Fibroblast of mammary gland (primary cell): ENCODE measurements around the gene NDUFS6.

Source experiments
- DNase-seq: peaks from one replicate; pipeline ENCODE4 v3.0.0-alpha.2; 2010; ENCODE audit warnings: low read depth
- H3K4me3 ChIP-seq: 2 replicates; pipeline ENCODE4 v1.5.1; 2011; ENCODE audit warnings: low read depth, mild to moderate bottlenecking, low read length, moderate library complexity; ENCODE audit not compliant: control insufficient read depth
- CTCF ChIP-seq: conservative IDR thresholded peaks from 2 replicates; pipeline ENCODE4 v1.5.1; 2011; ENCODE audit warnings: low read depth, low read length, inconsistent platforms; ENCODE audit not compliant: control insufficient read depth, insufficient read depth

NDUFS6 gene

GRCh38 chr5:1823381-1824034 lies 22.3 kb downstream of the NDUFS6 start:
- H3K4me3 ChIP-seq, result no peak overlapping the region
- no peak for TF ChIP-seq CTCF
- DNase-seq, result no peak

DNA sequence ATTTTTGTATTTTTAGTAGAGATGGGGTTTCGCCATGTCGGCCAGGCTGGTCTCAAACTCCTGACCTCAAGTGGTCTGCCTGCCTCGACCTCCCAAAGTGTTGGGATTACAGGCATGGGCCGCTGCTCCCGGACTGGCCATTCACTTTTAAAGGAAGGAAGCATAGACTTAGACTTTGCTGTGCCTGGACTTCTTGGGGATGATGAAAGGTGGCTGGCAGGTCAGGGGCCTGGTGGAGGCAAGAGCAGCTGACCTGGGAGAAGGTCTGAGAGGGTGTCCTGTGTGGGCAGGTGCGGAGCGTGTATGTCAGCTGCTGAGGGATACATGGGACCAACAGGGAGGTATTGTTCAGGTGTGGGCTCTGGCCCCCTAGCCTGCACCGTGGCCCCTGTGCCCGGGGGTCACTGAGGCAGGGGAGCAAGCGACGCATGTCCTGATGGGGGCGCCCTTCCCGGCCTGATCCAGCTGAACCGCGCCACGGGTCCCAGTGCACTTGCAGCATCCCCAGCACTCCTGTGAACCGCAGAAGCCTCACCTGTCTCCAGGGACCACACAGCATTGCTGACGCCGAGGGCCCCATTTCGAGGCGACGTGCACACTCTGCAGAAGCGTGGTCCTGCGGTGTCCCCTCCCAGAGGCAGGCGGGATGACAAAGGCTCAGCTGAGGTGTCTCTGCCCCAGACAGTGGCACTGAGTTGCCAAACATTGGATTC lies 23.1 kb downstream of the NDUFS6 start:
- no peak for DNase-seq
- no peak overlapping the region for H3K4me3 ChIP-seq

GRCh38 chr5:1824903-1825841 lies 24.0 kb downstream of the NDUFS6 start:
- DNase-seq, result no peak
- no peak overlapping the region for H3K4me3 ChIP-seq
- no peak for TF ChIP-seq CTCF

More for the DNA sequence above, 23.1 kb downstream of the NDUFS6 start:
- no peak for TF ChIP-seq CTCF

DNA sequence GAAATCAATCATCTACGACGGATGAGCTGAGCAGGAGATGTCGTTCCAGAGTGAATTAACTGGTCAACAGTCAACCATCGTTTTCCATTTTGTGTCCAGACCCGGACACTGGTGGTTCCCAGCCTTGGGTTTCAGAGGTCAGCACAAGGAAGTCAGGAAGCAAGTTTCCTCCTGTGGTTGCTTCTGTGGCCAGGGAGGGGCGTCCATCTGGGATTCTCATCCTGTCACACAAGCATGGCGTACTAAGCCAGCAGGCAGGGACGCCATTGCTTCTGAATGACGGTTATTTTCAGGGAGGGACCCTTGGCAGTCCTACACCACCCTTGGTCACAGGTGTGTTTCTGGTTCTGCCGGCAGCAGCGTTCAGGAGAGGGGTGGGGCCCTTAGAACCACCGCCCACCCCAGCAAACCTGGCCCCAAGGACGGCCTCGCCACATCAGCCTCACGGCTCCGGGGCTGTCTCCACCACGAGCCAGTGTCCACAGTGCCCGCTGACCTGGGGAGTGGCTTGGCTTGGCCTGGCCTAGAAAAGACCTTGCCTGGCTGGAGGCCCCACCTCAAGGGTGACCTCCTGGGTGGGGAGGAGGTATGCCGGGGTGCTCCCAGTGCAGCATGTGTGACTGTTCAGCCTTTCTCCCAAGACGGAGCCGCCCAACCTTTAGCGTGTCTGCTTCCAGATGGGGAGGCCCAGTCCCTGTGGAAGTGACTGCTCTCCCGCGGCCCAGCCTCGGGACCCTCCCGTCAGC lies 25.2 kb downstream of the NDUFS6 start:
- TF ChIP-seq CTCF, result no peak
- no peak overlapping the region for H3K4me3 ChIP-seq
- DNase-seq, result no peak

DNA sequence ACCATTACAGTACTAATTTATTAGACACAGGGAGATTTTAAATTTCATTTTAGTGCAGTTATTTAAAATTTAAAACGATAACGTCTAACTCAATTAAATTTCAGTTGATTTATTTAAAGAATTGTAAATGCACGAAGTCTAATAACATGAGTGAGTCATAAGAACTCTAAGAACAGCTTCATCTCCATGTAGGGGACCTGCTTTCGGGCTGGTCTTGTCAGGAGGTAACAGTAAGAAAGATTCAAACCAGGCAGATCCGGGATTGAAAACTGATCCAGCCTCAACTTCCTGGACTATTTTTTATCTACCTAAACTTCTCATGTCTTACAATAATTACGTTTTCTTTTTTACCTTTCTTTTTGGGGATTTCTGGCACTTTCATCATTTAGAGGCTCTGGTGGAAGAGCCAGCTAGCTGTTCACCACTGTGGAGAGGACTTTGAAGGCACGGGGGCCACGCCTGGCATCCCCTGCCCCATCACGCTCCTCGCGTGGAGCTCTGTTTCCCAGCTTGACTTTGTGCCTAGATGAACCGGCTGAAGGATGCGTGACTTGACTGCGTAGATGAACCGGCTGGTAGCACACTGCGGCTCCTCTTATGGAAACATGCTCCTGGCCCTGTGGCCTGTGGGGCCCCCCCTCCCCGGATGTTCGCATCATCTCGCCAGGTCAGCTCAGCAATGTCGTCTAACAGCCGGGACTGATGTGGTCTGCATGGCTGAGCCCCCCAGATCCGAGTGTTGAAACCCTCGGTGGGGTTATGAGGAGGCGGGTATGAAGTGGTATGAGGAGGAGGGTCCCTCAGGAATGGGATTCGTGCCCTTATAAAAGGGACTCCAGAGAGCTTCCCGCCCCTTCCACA lies 26.0 kb downstream of the NDUFS6 start:
- no peak for TF ChIP-seq CTCF
- DNase-seq, result no peak
- no peak overlapping the region for H3K4me3 ChIP-seq
